HG03135 (cell line): Measurements from ENCODE around the gene RFX2.
A peak's percentile ranks its signal among the peaks of the same experiment; 100 is the strongest.
"Not testable (repeated sequence)": the region's sequence is repeated elsewhere in the genome, so short reads cannot be mapped to it uniquely, and the experiment has no call there.

Experiments used
- ATAC-seq: cut with Tn5 transposase; IDR thresholded peaks from one replicate; pipeline ENCODE4 v1.9.1; 2021; ENCODE audit warnings: mild to moderate bottlenecking, moderate library complexity; ENCODE audit not compliant: unreplicated experiment

Gene RFX2

GRCh38 chr19:6041991-6042481 is 68.3 kb downstream of the RFX2 start:
- ATAC-seq, result no peak

- ATAC-seq, result no peak
These were observed 69.2 kb downstream of the RFX2 start for GRCh38 chr19:6041071-6041470.

- no peak for ATAC-seq
These were observed 70.6 kb downstream of the RFX2 start for GRCh38 chr19:6039566-6040225.

GRCh38 chr19:6038634-6039405 is 71.5 kb downstream of the RFX2 start:
- ATAC-seq, result peak; percentile 58

GRCh38 chr19:6035026-6035425 is 75.3 kb downstream of the RFX2 start:
- ATAC-seq, result no peak

- ATAC-seq, result no peak
These were observed 75.8 kb downstream of the RFX2 start for GRCh38 chr19:6034512-6034911.

- no peak for ATAC-seq
These were observed 76.5 kb downstream of the RFX2 start for GRCh38 chr19:6033744-6034264.

GRCh38 chr19:6032827-6033226 is 77.5 kb downstream of the RFX2 start:
- no peak for ATAC-seq

- ATAC-seq, result no peak
These were observed 77.9 kb downstream of the RFX2 start for GRCh38 chr19:6032381-6032780.

- ATAC-seq, result no peak
These were observed 80.1 kb downstream of the RFX2 start for GRCh38 chr19:6030214-6030507.

- no peak for ATAC-seq
These were observed 83.7 kb downstream of the RFX2 start for GRCh38 chr19:6026390-6027227.

- ATAC-seq, result not testable (repeated sequence)
These were observed 85.5 kb downstream of the RFX2 start for GRCh38 chr19:6024756-6025155.

- no peak for ATAC-seq
These were observed 86.4 kb downstream of the RFX2 start for GRCh38 chr19:6023936-6024335.

- no peak for ATAC-seq
These were observed 87.1 kb downstream of the RFX2 start for GRCh38 chr19:6023085-6023682.

GRCh38 chr19:6022570-6023064 is 87.7 kb downstream of the RFX2 start:
- no peak for ATAC-seq

- no peak for ATAC-seq
These were observed 88.3 kb downstream of the RFX2 start for GRCh38 chr19:6021878-6022569.

- ATAC-seq, result no peak
These were observed 89.1 kb downstream of the RFX2 start for GRCh38 chr19:6020972-6021805.

- ATAC-seq, result no peak
These were observed 90.0 kb downstream of the RFX2 start for GRCh38 chr19:6020166-6020882.

GRCh38 chr19:6018786-6019185 is 91.5 kb downstream of the RFX2 start:
- ATAC-seq, result no peak
